Measurements from ENCODE around the gene DCAF7.

Gene DCAF7

GRCh38 chr17:63516910-63517824 is 33.1 kb upstream of the DCAF7 start:
- H3K9ac ChIP-seq = no peak overlapping the region
- H2AFZ ChIP-seq (ENCODE audit: low read depth) = no peak overlapping the region
- no peaks in the 10 kb centered on the region for H3K36me3 ChIP-seq (ENCODE audit: insufficient read depth)
- H3K4me1 ChIP-seq (ENCODE audit: low read depth, poor library complexity, severe bottlenecking) = no peaks in the 10 kb centered on the region
- TF ChIP-seq CTCF (conservative IDR thresholded peaks at IDR 0.05; ENCODE audit: low read depth, low read length) = no peak
- H3K4me3 ChIP-seq (IDR thresholded peaks at IDR 0.05; ENCODE audit: insufficient read depth, low read depth, low read length) = no peak overlapping the region
- H3K27ac ChIP-seq = no peak overlapping the region
- peaks cover 48% of the 10 kb centered on the region for H3K27me3 ChIP-seq (ENCODE audit: insufficient read depth, low read depth)
- no peaks in the 10 kb centered on the region for H3K79me2 ChIP-seq (ENCODE audit: insufficient read depth, low read depth)
- no peaks in the 10 kb centered on the region for H4K20me1 ChIP-seq (ENCODE audit: insufficient read depth)
- no peak overlapping the region for H3K4me2 ChIP-seq

- Histone ChIP-seq H3K4me2 (no peak overlapping the region), H3K79me2 (ENCODE audit: insufficient read depth, low read depth) (no peaks in the 10 kb centered on the region), H3K4me1 (ENCODE audit: low read depth, poor library complexity, severe bottlenecking) (no peaks in the 10 kb centered on the region), H3K36me3 (ENCODE audit: insufficient read depth) (no peaks in the 10 kb centered on the region), H3K27me3 (ENCODE audit: insufficient read depth, low read depth) (peaks cover 42% of the 10 kb centered on the region; the same call in 1 of the 2 replicates), H3K9ac (no peak overlapping the region), H3K4me3 (IDR thresholded peaks at IDR 0.05; ENCODE audit: insufficient read depth, low read depth, low read length) (no peak overlapping the region), H3K27ac (no peak overlapping the region), H2AFZ (ENCODE audit: low read depth) (no peak overlapping the region), H4K20me1 (ENCODE audit: insufficient read depth) (no peaks in the 10 kb centered on the region)
- no peak for TF ChIP-seq CTCF (conservative IDR thresholded peaks at IDR 0.05; ENCODE audit: low read depth, low read length)
Observed at GRCh38 chr17:63517825-63518534, 32.3 kb upstream of the DCAF7 start.

DNA sequence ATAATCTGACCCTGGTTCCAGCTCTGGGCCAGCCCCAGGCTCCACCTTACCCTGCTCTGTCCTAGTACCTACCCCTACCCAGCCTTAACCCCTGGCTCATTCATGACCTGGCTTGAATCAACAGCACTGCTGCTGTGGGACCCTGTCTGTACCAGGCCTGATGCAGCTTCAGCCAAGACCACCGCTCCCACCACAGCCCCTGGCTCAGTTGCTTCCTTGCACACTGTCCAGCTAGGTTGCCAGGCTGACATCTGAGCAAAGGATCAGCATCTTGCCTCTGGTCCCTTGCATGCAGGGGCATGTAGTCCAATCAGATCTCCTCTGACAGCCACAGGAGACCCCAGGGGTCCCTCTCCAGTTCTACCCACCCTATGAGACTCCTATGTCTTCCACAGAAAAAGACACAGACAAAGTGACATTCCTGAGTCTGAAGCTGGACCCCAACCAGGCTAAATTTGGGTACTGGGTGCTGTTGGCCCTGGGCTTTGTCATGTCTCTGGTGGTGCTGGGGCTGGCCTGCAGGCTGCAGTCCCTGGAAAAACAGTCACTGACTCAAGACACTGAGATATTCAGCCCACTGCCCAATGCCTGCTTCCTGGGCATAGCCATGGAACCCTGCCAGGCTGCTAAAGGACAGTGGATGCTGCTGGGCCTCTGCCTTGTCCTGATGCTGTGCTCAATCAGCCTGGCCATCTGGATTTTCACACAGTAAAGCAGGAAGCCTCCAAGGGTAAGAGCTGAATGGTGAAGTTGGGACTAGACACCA is 31.0 kb upstream of the DCAF7 start:
- no peaks in the 10 kb centered on the region for H3K4me1 ChIP-seq (ENCODE audit: low read depth, poor library complexity, severe bottlenecking)
- no peaks in the 10 kb centered on the region for H4K20me1 ChIP-seq (ENCODE audit: insufficient read depth)
- H2AFZ ChIP-seq (ENCODE audit: low read depth) = no peak overlapping the region
- no peaks in the 10 kb centered on the region for H3K79me2 ChIP-seq (ENCODE audit: insufficient read depth, low read depth)
- no peak overlapping the region for H3K4me2 ChIP-seq
- H3K36me3 ChIP-seq (ENCODE audit: insufficient read depth) = no peaks in the 10 kb centered on the region
- no peak overlapping the region for H3K9ac ChIP-seq
- TF ChIP-seq CTCF (conservative IDR thresholded peaks at IDR 0.05; ENCODE audit: low read depth, low read length) = no peak
- H3K27ac ChIP-seq = no peak overlapping the region
- peaks cover 48% of the 10 kb centered on the region; the same call in 1 of the 2 replicates for H3K27me3 ChIP-seq (ENCODE audit: insufficient read depth, low read depth)
- no peak overlapping the region for H3K4me3 ChIP-seq (IDR thresholded peaks at IDR 0.05; ENCODE audit: insufficient read depth, low read depth, low read length)
